ENCODE results near the gene PPM1D. TPM values are rescaled to one million over a fixed set of nuclear protein-coding genes. Genes with fewer than 3 reads are reported as not detected.
"Not testable (repeated sequence)": the region's sequence is repeated elsewhere in the genome, so short reads cannot be mapped to it uniquely, and the experiment has no call there.

The PPM1D gene
- total RNA-seq, 1 experiment from 2014 or later = 10.5 TPM

DNA sequence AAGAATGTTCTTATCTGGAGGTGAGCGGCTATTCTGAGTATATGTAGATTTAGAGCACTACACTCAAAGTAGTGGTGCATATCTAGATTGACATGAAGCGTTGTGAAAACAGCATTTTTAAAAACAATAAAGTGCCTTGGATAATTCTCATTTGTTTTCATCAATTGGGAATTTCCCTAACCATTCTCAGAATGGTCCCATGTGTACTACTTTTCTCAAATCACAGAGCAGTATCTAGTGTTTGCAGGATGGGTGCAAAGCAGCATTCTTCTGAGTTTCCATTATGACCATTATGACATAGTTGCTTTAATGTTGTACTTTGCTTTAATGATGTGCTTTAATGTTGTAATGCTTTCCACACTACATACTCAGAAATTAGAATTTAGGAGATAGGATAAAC, 61.5 kb downstream of the PPM1D start:
- no peak for DNase-seq (ENCODE audit: extremely low read depth, low read depth)

DNA sequence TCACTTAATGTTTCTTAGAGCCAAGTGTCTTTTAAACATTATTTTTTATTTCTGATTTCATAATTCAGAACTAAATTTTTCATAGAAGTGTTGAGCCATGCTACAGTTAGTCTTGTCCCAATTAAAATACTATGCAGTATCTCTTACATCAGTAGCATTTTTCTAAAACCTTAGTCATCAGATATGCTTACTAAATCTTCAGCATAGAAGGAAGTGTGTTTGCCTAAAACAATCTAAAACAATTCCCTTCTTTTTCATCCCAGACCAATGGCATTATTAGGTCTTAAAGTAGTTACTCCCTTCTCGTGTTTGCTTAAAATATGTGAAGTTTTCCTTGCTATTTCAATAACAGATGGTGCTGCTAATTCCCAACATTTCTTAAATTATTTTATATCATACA, 64.0 kb downstream of the PPM1D start:
- no peak for DNase-seq (ENCODE audit: extremely low read depth, low read depth)

GRCh38 chr17:60665602-60666001, 65.6 kb downstream of the PPM1D start:
- no peak for DNase-seq (ENCODE audit: extremely low read depth, low read depth)

GRCh38 chr17:60668741-60669140, 68.7 kb downstream of the PPM1D start:
- not testable (repeated sequence) for DNase-seq (ENCODE audit: extremely low read depth, low read depth)

GRCh38 chr17:60671482-60671881, 71.5 kb downstream of the PPM1D start:
- no peak for DNase-seq (ENCODE audit: extremely low read depth, low read depth)

DNA sequence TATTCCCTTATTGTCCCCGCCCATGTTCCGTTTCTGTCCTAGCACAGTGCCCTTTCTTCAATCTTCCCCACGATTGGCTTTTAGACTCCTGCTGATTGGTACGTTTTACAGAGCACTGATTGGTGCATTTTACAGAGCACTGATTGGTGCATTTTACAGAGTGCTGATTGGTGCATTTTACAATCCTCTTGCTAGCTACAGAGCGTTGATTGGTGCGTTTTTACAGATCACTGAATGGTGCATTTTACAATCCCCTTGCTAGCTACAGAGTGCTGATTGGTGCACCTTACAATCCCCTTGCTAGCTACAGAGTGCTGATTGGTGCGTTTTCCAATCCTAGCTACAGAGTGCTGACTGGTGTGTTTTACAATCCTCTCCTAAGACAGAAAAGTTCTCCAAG, 74.6 kb downstream of the PPM1D start:
- DNase-seq (ENCODE audit: extremely low read depth, low read depth) = not testable (repeated sequence)

DNA sequence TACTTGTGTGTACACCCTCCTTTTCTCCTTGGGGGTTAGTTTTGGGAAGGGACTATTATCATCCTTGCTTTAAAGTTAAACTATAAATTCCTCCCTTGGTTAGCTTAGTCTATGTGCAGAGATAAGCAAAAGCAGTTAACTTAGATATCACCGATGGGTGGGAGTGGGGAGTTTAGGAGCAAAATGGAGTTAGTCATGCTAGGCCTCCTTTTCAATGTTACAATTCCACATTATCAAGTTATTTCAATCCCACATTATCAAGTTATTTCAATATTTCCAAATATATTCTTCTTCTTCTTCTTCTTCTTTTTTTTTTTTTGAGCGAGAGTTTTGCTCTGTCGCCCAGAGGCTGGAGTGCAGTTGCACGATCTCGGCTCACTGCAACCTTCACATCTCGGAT, 76.0 kb downstream of the PPM1D start:
- no peak for DNase-seq (ENCODE audit: extremely low read depth, low read depth)

DNA sequence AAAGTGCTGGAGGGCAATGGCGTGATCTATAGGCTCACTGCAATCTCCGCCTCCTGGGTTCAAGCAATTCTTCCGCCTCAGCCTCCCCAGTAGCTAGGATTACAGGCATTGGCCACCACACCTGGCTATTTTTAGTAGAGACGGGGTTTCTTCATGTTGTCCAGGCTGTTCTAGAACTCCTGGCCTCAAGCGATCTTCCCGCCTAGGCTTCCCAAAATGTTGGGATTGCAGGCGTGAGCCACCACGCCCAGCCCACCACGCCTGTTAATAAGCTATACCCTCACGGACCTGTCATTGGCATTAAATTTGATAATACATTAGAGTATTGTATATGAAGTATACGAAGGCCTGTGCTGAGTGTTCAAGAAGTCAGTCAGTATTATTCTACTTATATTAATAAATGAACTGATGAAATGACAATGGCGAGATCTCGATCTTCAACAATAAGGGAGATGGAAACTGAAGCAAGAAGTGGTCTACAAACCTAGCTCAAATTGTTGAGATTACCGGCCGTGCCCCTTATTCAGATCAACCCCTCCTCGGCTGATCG, 76.8 kb downstream of the PPM1D start:
- DNase-seq (ENCODE audit: extremely low read depth, low read depth) = no peak

- peak; percentile 99 for DNase-seq (ENCODE audit: extremely low read depth, low read depth)
Measured at GRCh38 chr17:60677308-60678117, 77.5 kb downstream of the PPM1D start, which contains the start of gene BCAS3. Gene BCAS3, plus strand, starts transcription at chr17:60677851.

DNA sequence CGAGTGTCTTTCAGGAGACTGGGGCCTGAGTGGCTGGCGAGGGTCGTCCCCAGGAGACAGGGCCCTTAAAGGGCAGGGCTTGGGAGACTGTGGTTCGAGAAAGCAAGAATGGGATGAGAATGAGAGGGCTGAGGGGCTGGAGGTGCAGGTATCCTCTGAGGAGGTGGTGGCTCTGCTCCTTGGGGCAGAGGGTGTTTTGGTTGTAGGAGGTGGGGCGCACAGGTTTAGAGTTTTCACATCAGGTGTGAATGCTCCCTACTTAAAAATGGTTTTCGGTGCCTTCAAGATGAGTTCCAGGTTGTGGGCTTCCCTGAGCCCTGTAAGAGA, 78.1 kb downstream of the PPM1D start:
- no peak for DNase-seq (ENCODE audit: extremely low read depth, low read depth)

DNA sequence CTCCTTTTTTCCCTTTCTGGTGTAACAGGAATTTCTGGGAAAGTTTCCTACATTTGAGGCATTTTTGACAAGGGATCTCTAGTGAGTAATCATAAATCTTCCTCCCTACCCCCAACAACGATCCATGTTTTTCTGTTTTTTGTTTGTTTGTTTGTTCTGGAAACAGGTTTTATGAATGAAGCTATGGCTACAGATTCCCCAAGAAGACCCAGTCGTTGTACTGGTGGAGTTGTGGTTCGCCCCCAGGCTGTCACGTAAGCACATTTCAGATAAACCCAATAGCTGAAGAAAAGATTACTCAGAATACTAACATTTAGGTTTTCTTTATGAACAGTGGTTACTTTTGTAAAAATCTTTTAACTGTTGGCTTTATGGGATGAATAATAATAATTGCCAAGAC, 79.3 kb downstream of the PPM1D start:
- DNase-seq (ENCODE audit: extremely low read depth, low read depth) = no peak

GRCh38 chr17:60680754-60681153, 80.8 kb downstream of the PPM1D start:
- DNase-seq (ENCODE audit: extremely low read depth, low read depth) = no peak

DNA sequence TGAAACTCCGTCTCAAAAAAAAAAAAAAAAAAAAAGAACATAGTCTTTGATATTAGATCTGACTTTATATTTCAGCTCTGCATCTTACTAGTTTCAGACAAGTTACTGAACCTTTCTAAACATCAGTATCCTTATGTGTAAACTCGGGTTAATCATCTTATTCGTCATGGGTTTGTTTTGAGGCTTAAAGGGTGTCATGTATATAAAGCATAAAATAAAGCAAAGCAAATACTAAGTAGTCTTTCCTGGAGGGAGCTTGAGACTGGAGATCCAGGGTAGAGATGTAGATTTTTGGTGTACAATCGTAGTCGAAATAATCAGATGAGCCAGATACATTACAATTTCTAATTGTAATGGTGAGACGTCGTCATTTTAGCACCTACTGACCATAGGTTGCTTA, 85.4 kb downstream of the PPM1D start:
- DNase-seq (ENCODE audit: extremely low read depth, low read depth) = no peak

GRCh38 chr17:60695960-60696359, 96.0 kb downstream of the PPM1D start:
- DNase-seq (ENCODE audit: extremely low read depth, low read depth) = no peak

GRCh38 chr17:60699090-60699489, 99.1 kb downstream of the PPM1D start:
- DNase-seq (ENCODE audit: extremely low read depth, low read depth) = no peak

DNA sequence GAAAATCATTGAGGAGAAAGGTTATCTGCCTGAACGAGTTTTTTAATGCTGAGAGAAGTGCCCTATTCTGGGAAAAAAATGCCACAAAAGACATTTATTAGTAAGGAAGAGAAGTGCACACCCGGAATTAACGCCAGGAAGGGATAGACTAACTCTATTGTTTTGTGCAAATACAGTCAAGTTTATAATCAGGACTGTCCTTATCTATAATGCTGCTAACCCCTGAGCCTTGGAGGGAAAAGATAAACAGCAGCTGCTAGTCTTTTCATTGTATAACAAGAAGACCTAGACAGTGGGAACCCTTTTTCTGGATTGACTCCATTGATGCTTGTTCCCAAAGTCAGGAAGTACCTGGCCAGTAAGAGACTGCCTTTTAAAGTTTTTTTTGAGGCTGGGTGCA, 104.2 kb downstream of the PPM1D start:
- no peak for DNase-seq (ENCODE audit: extremely low read depth, low read depth)

- DNase-seq (ENCODE audit: extremely low read depth, low read depth) = no peak
Measured at GRCh38 chr17:60712675-60713074, 112.7 kb downstream of the PPM1D start.

DNA sequence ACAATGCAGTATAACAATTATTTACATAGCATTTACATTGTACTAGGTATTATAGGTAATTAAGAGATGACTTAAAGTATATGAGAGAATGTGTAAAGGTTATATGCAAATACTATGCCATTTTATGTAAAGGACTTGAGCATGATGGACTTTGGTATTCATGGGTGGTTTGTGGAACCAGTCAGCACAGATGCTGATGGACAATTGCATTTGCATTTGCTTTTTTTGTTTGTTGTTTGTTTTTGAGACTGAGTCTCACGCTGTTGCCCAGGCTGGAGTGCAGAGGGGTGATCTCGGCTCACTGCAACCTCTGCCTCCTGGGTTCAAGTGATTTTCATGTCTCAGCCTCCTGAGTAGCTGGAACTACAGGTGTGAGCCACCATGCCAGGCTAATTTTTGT, 113.6 kb downstream of the PPM1D start:
- DNase-seq (ENCODE audit: extremely low read depth, low read depth) = no peak

All from NCI-H460 (cell line).